ENCODE measurements around the gene ETF1.

Gene ETF1

DNA sequence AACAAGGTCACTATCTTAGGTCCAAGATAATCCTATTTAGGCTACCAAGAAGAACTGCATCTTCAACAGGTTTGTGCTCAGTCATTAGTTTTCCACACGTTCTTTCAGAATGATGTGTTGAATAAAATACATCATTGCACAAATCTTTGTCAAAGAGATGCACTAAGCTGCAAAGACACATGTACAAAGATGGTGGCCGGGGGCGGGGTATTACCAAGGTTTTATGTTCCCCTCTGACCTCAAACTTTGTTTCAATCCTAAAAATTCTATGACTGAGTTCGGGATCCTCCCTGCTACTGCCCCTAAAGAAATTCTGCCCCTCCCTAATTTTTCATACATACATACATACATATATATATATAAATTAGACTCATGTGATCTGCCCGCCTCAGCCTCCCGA is 17.9 kb upstream of the ETF1 start:
- DNase-seq = no peak

DNA sequence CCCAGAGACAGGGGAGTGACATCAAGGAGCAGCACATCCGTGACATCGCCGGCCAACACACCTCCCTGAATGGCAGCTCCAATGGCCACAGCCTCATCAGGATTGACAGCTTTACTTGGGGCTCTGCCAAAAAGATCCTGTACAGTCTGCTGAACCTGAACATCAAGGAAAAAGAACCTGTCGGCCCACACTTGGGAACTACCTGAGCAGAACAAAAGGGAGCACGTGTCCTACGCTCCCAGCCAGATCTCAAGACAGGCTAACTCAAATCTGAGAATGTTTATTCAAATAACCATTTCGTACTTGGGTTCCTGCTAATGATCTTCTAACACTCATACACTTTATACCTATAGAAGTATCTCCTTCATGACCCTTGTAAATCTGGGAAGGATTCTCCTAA is 16.9 kb upstream of the ETF1 start:
- DNase-seq = no peak

DNA sequence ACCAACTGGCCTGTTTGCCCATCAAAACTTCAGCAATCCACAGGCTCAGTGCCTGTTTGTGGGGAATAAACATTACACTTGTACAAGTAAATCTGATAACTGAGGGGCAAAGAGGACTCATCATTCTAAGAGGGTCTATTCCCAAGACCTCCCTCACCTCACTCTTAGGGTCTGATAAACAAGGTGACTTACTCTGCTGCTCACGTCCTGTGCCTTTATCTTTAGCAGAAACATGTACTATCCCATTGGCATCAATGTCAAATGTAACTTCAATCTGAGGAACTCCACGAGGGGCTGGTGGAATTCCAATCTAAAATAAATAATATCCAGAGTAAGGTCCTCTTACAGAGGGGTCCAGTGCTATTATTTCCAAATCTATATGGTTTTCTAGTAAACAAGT is 14.6 kb upstream of the ETF1 start:
- DNase-seq = no peak

DNA sequence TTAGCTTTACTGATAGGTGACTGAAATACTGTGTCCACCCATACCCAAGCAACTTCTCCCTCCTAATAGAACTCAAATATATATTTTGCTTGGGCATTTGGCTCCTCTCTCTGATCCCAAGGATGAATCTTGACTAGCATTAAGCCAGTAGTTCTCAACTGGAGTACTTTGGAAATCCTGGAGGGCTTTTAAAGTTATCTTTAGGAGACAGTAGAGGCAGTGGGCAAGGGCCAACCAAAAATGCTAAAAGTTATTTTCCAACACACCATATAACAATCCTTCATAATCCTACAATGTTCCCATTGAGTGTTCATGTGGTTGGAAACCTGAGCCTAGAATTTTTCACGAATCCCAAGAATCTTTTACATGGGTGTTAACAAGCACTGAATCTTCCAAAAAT is 11.1 kb upstream of the ETF1 start:
- DNase-seq = no peak

DNA sequence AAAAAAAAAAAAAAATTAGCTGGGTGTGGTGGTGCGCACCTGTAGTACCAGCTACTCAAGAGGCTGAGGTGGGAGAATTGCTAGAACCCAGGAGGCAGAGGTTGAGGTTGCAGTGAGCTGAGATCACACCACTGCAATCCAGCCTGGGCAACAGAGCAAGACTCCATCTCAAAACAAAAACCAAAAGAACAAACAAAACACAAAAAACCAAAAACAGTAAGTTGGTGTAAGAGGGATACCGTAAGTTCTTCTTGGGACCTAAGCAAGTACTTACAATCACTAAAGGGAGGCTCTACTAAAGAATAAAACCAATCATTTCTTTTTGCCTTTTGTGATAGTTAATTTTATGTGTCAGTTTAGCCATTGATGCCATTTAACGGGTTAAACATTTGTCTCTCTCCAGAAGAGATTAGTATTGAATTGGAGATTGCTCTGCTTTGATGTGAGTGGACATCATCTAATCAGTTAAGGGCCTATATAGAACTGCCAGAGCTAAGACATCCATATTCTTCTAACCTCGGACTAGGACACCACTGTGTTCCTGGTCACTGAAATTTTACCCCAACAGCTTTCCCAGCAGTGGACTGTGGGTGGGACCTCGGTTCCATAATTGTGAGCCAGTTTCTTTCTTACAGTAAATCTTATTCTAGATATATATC is 10.5 kb upstream of the ETF1 start:
- DNase-seq = no peak

DNA sequence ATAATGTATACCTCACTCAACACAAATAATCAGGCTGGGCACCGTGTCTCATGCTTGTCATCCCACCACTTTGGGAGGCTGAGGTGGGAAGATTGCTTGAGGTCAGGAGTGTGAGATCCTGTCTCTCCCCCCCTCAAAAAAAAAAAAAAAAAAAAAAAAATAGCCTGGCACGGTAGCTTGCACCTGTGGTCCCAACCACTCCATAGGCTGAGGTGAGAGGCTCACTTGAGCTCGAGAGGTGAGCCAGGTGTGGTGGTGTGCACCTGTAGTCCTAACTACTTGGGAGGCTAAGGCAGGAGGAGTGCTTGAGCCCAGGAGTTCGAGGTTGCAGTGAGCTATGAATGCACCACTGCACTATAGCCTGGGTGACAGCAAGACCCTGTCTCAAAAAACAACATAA is 9.6 kb upstream of the ETF1 start:
- no peak for DNase-seq

DNA sequence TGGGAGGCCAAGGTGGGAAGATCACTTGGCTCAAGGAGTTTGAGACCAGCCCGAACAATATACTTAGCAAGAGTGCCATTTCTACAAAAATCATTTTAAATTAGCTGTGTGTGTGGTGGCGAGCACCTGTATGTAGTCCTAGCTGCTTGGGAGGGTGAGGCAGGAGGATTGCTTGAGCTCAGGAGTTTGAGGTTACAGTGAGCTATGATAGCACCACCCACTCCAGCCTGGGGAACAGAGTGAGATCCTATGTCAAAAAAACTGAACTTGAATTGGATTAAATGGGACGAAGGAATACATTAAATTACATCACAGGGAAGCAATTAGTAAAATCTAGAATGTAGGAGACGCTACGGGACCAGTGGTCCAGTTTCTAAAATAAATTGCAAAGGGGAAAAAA is 6.4 kb upstream of the ETF1 start:
- DNase-seq = no peak

DNA sequence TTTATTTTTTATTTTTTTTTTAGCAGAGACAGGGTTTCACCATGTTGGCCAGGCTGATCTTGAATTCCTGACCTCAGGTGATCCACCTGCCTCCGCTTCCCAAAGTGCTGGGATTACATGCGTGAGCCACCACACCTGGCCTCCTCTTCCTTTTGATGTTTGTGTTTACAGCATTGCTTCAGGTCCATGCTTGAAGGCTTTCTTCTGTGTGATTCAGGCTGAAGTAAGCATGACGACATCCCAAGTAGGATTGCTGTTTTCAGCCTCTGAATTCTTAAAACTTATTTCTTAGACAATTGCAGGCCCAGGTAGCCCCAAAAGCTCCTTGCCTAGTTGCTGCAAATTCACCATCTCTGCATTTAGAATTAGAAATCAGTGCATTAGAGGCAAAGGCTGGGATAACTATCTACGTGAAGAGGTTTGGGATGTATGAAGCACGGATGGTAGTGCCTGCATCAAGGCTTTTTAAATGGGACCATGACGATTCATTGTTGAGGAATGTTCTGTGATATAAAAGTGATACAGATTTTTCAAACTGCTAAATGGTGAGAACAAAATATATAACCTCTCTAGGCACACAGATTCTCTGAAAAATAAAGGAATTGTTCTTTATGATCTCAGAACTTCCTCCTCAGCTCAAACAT is 3.0 kb upstream of the ETF1 start:
- DNase-seq = no peak

DNA sequence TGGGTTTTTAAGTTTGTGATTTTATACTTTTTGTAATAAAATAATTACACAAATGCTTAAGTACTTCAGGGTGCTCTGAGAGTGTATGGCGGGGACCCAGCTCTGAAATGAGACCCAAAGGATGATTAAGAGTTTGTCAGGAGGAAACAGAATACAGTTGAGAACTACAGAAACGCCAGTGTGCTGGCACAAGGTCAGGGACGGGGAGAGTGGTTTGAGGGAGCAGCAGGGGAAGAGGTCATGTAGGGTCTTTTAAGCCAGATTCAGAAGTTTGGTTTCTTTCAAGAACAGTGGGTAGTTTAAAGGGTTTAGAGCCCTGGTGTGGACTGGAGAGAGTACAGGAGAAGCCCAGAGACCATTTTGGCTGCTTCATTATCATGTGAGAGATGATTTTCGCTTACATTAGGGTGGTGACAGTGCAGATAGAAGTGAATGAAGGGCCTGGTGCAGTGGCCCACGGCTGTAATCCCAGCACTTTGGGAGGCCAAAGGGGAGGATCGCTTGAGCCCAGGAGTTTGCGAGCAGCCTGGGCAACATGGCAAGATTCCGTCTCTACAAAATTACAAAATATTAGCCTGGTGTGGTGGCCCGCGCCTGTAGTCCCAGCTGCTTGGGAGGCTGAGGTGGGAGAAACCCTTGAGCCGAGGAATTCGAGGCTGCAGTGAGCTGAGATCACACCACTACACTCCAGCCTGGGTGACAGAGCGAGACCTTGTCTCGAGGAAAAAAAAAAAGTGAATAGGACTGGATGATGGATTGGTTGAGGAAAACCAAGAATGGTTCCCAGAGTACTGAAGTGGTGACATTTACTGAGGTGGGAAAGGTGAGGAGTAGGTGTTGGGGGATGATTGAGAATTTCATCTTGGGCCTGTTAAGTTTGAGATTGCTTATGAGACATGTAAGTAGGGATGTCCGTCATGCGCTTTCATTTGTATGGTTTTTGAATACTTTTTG is 1.4 kb upstream of the ETF1 start:
- no peak for DNase-seq

DNA sequence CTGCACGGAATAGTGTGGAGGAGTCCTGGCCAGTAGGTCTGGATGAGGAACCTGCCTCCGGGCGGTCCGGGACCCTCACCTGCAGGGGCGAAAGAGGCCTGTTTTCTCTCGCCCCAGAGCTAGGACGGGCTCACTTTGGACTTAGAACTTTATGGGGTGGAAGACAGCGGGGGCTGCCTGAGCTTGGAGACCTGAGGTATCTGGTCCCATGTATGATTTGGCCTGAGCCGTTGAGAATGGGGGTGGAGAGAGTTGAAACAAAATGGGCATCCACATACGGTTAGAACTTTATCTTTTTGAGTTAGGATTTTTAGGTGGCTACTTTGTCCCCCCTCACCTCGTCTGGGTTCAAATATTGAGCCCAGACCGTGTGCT is 681 bp upstream of the ETF1 start:
- DNase-seq = no peak

DNA sequence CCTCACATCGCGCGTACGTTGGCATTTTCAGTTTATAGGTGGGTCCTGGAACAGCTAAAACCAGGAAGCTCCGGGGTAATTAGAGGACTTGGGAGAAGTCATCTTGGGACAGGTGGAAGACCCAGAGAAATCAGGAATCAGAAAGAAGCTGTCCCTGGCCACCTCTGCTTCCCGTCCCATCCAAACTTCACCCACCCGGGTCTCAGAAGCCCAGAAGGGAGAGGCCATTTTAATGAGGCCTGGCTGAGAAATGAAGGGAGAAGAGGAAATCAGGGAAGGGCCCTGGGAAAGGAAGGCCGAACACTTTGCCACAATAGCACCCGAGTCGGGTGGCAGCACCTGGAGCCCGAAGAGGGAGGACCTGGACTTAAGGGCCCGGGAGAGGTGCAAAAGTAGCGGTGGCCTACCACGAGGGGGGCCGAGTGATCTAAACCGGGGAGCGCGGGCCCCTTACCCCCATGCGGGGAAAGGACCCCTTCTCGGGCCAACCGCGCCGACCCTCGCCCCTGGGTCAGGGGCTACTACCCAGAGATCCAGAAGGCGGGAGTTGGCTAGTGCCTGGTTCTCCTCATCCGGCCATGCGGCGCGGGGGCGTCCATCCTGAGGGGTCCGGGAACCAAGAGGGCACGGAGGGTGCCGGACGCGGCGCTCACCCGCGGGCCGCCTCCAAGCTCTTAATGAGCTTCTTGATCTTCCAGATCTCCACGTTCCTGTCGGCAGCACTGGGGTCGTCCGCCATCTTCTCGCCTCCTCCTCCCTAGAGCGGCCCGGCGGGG is 668 bp downstream of the ETF1 start:
- peak; percentile 28 for DNase-seq

DNA sequence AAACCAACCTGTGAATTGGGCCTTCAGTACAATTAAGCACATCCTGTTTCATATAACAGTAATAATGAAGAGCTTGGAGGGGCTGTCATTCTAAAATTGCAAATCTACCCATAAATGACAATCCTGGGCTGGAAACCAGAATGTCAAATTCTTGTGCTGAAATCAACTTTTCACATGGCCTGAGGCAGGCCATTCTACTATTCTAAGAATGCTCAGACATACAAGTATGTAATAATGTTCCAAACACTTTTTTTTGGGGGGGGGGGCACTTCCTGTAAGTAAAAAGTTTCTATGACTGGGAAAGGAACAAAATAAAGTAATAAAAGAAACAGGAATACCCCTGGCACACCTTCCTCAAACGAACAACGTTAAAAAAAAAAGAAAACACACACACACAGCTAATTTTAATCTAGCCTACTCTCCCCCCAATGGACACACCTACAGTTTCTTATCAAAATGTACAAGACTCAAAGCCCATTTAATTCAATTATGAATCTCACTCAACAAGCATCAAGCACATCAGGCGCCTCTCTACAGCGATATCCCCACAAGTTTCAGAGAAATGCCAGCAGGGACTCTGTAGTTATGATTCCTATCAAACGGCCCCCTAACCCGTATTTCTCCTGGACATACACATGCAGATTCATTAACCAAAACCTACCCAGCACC is 1.4 kb downstream of the ETF1 start:
- DNase-seq = no peak

DNA sequence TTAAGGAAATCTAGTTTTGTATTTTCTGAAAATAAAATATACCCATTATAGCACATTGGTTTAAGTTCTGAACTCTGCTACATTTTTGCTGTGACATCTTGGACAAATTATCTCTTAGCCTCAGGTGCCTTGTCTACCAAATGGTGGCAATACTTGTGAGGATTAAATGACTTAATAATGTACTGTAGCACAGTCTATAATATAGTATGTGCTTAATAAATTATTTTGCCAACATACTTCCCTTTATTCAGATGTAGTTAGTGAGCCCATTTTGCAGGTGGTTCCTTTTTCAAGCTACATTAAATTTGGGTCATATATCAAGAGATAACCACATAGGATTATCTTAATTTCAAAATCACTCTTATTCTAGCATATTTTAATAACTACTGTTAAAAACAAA is 3.2 kb downstream of the ETF1 start:
- DNase-seq = no peak

DNA sequence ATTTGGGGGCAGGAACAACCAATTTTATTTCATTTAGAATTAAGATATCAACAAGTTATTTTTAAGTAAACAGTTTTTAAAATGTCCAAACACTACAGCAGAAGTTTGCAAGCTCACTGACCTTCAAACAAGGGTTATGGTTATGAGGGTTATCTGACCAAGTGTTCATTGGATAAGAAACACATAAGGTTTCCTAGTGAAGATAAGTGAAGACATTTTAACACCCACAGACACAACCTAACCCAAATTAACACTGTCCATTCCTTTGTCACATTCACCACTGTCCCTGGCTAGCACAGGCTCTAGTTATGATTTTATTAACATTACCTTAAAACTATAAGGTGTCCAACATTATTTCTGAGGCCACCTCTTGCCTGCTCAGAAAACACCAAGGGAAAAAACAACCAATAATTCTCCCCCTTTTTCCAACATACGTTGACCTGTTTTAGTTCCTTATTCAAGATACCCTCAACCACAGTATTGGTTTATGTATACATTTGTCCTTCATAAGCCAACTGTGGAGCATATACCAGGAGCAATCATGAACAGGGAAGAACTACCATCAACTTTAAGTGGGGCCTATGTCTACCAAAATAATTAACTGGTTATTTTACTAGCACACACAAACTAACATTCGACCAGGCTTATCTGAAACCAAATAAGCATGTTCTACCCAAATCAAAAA is 4.0 kb downstream of the ETF1 start:
- no peak for DNase-seq

DNA sequence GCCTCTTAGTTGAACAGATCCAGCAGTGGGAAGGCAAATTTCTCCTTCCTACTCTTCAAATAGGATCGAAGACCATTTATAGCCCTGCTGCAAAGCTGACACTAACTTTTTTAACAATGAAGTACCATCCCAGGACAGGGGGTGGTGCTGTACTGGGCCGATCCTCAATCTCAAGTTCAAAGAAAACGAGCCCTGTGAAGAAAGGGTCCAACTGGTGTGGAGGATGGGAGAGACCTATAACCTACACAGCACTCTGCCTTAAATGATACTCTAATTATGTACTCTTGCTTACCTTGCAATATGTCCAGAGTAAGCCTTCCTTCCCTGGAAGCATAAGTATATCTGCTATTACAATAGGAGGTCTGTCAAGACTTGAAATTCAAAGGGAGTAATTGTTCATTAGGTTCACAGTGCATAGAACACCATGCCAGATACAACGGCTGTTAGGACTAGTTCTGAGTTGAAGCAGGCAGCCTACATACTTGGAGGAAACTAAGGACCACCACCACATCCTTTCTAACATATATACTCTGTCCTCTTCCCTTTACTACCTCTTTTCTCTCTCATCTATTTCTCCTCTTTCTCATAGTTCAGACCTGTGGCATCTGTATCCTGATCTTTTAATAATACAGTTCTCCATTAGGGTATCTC is 6.2 kb downstream of the ETF1 start:
- peak; percentile 9 for DNase-seq

DNA sequence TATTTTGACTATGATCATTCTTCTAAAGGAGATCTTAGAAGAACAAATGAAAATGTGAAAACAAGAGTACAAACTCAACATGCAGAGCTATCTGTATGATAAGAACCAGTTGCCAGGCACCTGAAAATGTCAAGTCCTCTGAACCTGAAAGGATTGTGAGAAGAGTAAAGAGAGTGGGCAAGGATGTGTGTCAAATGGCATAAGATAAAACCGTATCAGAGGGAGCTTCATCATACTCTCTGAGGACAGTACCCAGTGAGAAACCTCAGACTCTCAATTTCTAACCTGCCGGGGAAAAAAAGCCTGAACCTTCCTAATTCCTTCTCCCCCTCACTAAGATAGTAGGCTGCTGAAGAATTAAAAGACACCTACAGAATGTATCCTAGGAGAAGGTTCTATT is 6.8 kb downstream of the ETF1 start:
- no peak for DNase-seq

DNA sequence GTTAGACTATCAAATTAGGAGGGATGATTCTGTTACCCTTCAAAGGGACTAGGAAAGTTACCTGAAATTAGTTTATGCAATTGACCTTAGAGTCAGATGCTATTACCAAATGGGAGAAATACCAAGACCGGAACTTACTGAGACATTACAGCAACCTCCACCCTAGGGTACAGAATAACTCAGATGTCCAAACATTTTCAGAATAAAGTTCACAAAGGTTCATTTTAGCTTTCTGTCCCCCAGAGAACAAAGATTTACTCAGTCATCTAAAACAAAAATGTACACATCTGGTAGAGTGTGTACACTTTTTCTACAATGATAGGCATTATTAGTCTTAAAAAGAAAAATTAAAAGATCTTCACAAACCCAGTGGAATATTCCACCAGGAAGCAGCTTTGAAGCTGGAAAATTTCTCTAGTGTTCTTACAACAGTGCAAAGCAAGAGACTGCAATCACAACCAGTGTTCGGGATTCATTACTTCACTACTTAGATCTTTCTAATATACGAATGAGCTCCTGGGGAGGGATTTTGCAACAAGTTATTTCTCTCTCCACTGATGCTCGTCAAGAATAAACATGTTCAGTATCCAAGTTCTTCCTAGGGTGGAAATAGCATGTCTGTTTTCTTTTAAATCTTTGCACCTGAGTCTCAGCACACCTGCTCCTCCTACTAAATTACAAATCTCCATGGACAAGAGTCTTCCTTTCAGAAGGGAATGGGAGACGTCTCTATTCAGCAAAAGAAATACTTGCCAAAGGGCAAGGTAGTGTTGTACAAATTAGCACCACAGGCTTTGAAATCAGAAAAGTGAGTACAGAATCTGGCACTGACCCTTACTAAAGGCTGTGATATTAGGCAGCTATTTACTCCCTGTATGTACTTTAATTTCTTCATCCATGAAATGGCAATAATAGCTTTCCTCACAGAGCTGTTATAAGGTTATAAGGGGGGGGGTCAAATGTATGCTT is 8.8 kb downstream of the ETF1 start:
- no peak for DNase-seq

DNA sequence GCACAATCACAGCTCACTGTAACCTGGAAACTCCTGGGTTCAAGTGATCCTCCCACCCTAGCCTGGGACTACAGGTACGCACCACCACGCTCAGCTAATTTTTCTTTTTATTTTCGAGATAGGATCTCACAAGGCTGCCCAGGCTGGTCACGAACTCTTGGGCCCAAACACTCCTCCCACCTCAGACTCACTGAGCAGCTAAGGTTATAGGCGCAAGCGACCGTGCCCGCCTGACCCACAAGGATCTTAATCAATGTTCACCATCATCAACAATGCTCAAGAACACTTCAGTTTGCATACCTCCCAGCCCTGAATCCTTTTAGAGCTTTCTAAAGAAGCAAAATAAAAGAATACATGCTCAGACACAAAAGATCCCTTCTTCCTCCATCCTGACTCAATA is 13.2 kb downstream of the ETF1 start:
- DNase-seq = no peak

DNA sequence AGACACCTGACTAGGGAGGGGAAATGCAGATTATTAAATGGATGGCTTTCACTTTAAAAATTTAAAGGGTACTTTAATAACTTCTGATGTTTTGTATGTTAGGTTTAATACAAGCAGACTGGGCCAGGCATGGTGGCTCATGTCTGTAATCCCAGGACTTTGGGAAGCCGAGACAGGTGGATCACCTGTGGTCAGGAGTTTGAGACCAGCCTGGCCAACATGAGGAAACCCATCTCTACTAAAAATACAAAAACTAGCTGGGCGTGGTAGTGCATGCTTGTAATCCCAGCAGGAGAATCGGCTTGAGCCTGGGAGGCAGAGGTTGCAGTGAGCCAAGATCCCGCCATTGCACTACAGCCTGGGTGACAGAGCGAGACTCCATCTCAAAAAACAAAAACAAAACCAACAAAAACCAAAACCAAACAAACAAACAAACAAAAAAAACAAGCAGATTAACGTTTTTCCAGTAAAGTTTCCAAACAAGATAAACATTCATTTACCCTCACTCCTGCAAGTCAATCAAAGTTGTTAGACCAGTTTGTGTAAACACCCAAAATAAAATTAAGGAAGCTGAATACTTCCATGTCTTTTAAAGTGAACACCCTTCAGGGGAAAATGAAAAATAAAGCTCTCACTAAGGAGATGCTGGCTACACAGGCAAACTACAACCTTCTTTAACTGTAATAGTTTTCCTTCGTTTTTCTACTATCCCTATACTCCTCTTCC is 14.1 kb downstream of the ETF1 start:
- DNase-seq = no peak

DNA sequence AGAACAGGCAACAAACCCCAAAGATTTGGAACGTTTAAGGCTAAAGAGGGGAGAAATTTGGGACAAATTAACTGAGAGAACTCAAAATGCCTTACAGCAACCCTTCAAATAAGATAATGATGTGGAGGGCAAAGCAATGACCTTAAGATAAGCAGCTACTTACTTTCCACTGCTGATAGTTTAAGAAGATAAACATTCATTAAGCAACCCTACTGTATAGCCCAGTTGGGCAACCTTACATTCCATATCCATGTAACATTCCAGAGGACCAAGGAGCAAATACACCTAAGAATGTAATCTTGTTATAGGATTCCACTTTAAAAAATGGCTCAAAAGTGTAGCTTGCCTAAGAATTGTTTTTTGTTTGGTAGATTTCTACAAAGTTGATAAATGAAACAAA is 14.8 kb downstream of the ETF1 start:
- no peak for DNase-seq
